ENCODE results near the gene PTPN14.

PTPN14 gene

DNA sequence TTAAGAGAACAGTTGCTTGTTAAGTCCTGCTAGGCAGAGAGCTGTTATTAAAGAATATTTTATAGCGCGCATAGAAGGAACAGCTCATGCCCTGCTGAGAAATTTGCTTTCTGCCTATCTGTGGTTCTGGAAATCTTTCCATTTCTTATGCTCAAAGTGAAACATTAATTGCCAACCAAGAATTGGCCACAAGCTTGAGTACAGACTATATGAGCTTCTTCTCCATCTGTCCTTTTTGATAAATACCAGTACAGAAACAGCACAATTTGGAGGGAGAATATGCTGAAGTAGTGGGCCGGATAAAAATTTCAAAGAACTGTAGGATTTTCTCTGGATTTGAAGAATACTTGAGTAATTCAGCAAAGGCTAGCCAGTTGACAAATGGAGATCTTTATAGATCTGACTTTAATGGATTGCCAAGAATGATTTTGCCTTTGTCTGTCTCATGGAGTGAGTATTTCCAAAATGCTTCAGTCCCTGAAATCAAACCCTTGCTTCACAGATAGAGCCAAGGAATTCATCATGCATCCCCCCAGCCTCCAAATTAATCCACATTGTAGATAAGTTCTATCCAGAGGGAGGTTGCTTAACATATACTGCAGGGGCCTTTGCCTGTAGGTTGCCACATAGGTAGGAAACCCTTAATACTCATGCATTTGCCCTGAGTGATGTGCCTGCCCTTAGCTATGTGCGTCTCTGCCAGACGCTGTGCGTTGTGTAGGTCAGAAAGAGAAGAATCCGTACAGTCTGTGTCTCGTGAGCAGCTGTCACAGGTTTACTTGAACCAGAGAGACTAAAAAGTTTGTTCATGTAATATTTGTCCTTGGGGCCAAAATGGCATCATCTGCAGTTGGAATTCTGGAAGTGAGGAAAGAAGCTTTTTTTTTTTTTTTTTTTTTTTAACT is 226.3 kb downstream of the PTPN14 start:
- DNase-seq, result no peak

DNA sequence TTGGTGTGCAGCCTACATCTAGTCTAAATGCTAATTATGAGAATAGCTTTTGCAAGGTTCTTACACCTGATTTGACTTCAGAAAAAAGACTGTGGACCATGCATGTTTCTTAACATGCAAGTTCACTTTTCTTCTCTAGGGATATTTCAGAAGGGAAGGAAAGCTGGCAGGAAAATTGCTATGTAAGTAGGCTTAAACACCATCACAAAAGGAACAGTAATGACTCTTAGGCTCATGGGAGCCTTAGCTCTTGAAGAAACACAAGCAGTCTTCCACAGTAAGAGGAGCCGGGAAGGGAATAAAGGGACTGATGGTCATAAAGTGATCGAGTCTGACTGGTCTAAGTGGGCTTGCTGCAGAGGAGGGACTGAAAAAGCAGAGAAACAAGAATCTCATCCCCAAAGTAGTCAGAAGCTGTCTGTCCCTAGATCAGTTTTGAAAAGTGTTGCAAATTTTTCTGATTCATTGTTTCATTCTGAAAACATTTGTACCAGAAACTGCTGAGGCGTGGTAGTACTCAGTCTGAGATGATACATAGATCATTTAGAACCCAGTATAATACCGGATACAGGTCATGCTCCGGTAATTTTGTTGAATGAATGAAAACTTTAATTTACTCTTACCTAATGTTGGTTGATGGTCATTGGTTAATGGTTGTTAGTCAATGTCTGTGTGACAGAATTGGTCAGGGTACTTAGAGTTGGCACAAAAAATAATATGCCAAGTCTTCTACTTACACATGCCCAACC is 229.5 kb downstream of the PTPN14 start:
- DNase-seq, result no peak

DNA sequence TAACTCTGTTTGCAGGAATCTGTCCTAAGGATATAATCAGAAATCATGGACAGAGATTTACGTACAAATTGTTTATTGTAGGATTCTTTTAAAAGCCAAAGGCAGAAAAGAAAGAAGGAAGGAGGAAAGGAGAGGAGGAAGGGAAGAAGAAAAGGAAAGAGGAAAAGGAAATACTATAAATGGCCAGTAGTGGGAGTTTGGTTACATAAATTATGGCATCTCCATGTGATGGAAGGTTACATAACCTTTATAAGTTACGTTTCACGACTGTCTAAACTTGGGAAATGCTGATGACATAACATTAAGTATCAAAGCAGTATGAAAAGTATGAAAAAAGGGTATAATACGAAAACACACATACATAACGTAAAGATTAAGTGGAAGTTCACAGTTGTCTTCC is 231.5 kb downstream of the PTPN14 start:
- DNase-seq, result no peak

DNA sequence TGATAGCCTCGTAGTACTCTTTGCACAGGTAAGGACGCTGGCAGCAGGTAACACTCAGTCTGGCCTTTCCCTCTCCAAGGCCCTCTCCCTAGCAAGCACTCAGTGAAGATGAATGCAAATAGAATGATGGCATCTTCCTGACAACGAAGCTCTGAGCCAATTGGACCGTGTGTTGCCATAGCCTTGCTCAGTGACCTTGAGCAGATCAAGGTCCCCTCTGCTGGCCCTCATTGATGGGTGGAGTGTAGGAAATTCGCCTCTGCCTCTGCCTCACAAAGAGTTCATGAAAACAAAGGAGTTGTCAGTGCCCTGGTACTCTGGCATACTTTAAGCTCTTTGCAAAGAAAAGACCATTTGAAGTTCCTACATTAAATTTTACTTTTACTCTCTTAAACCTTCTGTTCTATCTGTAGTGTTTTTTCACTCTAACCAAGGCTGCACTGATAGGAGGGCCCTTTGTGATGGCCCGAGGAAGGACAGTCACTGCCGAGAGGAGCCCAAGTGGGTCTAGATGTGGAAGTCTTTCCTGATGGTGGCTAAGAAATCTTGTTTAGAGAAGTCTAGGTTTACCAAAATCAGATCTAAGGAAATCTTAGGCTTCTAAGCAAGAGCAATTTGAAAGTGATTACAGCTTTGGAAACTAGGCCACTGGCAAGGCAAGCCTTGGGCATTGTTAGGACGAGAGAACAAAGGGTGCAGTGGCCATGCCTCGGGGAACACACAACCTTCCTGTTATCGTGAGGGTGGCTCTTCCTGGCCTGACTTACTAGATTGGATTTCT is 232.3 kb downstream of the PTPN14 start:
- no peak for DNase-seq

DNA sequence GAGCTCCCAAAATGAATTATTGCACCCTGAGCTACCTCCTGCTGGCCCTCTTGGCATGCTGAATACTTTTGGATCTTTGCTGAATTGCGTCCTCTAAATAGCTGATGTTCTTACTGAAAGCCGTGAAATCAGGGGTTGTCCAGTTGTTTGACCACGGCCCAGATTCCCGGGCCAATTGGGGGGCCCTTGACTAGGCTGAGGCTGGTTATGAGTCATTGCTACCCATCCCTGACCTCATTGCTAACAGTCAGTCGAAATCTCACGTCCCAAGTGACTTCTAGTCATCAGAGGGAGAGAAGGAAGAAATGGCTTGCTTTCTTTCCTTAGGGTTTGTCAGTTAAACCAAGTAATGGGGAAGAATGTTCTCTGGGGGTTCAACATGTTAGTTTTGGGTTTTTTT is 233.0 kb downstream of the PTPN14 start:
- no peak for DNase-seq

DNA sequence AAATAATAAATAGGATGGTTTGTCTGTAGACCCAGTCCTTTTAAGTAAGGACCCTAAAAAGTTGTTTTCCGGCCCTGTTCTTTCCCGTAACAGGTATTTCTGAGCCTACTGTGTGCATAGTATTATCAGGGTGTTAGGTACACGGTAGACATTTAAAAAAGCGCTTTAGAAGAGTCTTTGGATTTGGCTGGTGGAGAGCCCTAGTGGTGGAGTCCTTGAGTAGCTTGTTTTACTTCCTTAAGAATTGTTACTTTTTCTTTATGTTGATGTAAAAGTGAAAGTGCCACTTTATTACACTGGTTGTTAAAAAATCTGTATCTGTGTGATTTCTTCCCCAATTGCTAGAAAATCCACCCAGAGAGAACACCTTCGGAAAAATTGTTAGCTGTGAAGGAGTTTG is 233.7 kb downstream of the PTPN14 start:
- no peak for DNase-seq

DNA sequence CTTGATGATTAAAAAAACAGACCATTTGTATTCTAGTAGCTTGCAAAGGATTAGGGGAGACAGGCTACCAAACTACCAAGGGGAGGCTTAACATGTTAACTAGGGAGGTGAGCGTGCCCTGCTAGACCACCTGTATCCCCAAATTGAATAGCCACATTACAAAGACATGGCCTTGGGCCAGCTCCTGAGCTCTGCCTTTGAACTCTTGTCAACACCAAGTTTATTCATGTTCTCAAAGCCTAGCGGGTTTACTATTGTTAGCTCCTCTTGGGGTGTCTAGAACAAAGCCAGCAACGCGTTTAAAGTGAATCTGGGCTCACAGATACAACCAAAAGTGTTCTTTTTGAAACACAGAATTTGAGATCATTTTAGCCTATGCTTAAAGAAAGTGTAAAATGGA is 234.1 kb downstream of the PTPN14 start:
- no peak for DNase-seq

DNA sequence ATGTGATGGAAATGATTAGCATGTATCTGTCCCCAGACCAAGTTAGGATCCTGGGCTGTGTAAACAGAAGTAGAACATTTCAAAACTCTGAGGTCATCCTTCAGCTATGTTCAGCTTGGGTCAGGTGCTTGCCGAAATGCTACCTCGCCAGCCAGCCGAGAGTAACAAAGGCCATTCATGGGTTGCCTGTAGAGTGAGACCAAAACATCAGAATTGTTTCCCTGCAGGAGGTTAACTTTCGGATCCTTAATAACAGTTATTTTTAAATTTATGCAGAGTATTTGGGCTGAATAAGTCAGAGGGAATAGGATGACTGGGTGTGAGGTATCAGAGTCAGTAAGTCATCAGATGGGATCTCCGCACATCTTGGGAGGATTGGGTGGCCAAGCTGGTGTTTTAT is 234.8 kb downstream of the PTPN14 start:
- DNase-seq, result no peak

DNA sequence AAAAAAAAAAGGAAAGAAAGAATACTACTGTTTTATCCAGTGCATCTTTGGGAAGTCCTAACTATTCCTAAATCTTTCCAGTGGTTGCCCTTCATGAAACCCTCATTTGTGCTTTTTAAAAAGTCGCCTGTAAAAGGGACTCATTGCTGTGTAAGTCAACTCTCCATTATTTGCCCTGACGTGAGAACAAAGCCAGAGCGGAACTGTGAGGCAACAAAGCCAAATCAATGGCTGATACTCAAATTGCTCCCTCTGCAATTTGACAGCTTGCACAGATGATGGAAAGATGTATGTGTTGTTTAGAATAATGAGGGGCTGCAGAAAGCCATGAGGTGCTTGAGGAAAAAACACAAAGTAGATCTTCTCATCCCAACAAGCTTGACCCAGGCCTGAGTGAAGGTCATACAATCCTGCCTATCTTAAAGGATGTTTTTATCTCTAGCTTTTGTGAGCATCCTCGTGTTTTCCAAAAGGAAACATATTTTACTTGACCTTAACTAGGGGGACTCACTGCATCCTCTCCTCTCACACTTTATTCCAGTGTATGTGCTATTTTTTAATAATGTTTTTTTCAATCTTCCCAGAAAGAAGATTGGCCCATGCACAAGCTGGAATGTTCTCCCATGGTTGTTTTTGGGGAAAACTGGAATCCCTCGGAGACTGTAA is 237.1 kb downstream of the PTPN14 start:
- DNase-seq, result no peak

DNA sequence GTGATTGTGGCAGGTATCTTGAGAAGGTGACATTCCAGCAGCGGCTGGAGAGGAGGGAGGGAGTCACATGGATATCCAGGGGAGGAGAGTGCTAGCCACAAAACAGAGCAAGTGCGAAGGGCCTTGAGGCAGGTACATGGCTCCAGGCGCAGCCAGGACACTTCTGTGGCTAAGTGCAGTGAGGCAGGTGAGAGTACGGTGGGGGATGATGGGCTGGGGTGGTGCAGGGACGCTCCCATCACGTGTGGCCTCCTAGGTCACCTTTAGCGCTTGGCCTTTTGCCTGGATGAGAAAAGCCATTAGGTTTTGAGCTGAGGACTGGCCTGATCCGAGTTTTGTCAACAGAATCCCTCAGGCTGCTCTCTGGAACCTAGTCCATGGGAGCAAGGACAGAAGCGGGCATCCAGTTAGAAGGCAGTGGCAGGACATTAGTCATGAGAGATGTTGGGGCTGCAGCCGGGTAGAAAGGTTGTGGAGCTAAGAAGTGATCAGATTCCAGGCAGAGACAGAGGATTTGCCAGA is 238.8 kb downstream of the PTPN14 start:
- DNase-seq, result no peak

DNA sequence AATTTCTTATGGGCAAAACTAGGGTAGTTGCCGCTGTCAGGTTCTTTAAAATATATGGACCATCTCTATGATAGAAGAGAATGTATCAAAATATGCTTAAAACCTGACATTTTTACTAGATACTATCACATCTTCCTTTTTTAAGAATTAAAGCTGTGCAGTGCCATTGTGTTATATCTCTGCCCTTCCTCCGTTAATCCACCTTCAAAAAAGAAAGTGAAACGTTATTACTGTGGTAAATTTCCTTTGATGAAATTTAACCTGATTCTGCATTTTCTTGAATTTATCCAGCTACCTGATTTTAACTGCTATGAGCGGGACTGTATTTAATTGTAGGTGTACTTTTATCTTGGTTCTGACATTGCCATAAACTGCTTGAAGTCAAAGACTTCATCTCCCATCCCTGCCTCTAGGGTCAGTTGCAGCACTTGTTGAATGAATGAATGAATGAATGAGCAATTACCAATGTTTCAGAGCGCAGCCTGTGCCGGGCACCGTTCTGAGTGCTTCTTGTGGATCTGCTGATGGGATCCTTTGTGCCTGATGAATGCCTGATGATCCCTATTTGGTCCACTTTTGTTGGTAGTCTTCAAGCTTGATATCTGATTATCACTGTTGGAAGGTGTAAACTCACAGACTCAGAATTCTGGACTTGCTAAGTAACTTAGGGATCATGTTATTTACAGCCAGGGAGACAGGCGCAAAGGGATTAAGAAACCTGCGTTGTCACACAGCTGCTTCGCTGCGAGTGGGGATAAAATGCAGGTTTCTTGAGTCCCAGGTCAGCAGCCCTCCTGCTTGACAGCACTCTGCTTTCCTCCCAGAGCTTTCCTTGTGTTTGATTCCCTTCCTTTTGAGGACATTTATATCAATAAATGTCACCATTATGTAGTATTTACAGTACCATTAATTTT is 240.4 kb downstream of the PTPN14 start:
- DNase-seq, result no peak

DNA sequence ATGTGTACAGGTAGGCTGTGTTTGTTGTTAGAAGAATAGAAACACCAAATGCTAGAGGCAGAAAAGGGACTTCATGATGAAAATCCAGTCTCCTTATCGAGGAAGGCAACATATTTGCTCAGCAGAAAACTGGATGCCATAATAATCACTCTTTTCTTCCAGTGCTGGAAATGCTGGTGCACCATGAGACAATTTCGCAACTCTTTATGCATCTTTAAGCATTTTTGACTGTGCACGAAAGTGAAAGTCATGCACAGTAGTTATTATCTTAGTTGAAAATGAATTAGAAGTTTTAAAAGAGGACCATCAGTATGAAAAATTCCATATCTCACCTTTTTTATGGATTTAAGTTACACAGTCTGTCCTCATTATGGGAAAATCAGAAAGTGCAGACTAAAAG is 241.4 kb downstream of the PTPN14 start:
- no peak for DNase-seq

DNA sequence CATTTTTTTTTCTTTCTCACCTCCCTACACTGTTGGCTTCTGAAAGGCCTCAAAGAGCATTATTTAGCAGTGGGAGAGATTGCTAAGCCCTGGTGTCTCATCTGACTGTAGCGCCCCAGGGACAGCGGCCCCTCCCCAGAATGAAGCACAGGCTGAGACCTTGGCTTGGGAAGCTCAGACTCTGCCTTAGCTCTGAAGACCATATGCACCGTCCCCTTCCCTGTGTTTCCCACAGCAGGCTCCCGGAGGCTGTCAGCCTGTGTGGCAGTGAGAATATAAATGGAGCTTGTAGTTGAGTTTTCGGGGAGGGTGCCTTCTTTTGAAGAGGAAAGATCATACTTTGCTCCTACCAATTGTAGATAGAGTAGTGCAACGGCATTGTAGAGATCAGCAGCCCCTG is 245.1 kb downstream of the PTPN14 start:
- DNase-seq, result no peak

DNA sequence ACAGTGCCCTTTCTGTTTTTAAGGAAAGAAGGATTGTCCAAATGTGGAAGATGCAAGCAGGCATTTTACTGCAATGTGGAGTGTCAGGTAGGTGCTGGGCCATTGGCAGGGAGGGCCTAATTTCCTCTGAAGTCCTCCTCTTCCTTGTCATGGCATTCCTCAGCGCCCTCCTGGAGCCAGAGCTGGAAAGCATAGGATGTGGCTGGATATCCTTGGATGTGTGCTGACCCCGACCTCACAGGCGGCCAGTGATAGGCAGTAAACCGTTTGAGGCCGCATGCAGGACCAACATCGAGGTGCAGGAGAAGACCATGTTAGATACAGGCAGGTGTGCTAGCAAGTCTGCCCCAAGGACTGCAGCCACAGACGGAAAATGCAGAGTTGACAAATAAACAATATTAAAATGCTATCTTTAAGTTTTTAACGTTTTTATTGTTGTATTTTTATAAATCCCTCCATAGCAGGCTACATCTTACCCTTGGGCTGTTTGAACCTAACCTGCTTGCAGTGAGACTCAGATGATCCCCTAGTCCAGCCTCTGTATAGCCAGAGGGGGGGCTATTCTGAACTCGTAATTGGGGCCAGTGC is 246.1 kb downstream of the PTPN14 start:
- no peak for DNase-seq

DNA sequence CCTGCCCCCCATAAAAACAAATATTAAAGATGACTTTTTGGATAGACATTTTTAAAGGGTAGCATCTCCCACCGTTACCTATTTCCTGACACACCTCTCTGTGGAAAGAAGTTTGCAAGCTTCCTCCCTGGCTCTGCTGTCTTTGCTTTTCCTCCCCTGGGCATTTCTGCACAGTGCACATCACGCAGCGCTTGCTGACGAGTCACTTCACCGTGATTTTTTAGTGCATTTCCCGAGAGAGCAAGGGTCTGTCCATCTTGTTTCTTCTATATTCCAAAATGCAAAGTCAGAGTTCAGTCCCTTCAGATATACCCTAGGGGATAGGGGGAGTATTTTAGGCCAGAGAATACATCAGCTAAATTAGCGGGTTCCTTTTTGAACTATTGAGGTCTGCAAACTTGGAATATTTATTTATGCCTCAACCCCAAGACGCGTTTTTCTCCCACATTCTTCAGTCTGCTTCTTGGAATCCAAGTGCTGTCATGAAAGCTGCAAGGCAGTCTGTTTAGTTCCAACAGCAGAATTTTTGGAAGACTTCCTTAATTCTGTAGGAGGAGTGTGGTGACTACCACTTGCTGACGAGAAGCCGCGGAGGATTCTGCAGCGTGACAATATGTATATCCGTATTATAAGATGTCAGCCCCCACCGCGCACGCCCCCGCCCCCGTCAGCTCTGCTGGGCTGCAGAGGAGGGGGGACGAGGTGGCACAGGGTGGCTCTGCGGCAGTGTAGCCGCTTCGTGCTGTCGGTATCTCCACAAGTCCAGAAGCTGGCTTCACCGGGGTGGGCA is 248.1 kb downstream of the PTPN14 start:
- DNase-seq, result no peak

DNA sequence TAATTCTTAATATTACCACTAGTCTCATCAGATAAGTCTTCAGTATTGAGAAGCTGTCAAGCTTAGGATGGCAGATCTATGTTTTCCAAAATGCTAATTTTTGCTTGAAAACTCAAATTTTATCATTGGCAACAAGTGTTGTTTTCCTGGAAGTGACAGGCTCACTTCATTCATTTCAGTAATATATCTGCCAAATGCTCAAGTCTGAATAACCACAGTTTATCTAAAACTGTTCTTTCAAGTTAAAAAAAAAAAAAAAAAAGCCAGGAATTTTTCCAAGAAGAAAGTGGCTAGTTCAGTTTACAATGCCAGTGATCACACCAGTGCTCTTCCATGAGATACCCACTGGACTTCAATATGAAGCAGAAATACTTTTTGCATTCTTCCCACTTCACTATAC is 249.9 kb downstream of the PTPN14 start:
- no peak for DNase-seq

DNA sequence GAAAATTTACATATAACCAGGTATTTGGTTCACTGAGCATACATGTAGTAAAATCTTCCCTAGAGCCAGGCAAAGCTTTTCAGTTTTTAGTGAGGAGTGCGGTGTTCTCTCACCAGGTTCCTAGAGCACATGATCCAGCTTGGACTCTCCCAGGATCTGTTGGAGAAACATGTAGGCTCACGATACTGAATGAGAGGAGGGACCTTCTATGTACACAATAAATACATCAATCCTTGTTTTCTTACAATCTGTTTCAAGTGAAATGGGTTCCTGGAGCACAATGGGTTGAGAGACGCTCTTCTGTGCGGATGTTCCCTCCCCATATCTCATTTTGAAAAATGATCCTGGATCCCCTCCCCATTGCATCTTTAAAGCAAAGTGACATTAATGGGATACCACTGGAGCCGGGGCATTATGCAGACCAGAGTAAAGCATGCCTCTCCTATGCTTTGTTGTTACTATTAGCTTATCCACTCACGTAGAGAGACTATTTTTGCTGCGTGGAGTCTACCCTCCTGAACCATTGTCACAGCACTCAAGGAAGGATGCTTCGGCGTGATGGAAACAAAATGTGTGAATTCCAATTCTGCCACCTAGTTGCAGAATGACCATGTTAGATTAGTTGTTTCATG is 251.1 kb downstream of the PTPN14 start:
- DNase-seq, result no peak

All from NK-92 treated with Interleukin-12 subunit alpha and Interleukin-12 subunit beta, amount 100 ng/mL, for 24 hours (cell line).